ENCODE measurements around the gene IL17RA. TPM values are rescaled to one million over a fixed set of nuclear protein-coding genes. Genes with fewer than 3 reads are reported as not detected.
A peak's percentile ranks its signal among the peaks of the same experiment; 100 is the strongest.

IL17RA gene
- total RNA-seq, 1 experiment from 2014 or later: 11.7 TPM

GRCh38 chr22:17093081-17093480 is 8.3 kb downstream of the IL17RA start:
- Histone ChIP-seq H3K4me3 (ENCODE audit: low read depth in 2 of 2, low read length in 2 of 2) (no peak overlapping the region), H3K4me1 (ENCODE audit: control insufficient read depth, insufficient read depth, low read length) (no peaks in the 10 kb centered on the region), H3K9me3 (ENCODE audit: control insufficient read depth, insufficient read depth, low read depth, low read length) (no peaks in the 10 kb centered on the region), H3K27ac (ENCODE audit: low read length) (no peak overlapping the region), H3K36me3 (ENCODE audit: control insufficient read depth, insufficient read depth, low read length) (no peaks in the 10 kb centered on the region), H3K27me3 (ENCODE audit: control insufficient read depth, insufficient read depth, low read length) (no peaks in the 10 kb centered on the region)
- ChIA-PET CTCF (no interaction called here), POLR2A (no interaction called here)
- DNase-seq (ENCODE audit: low read depth, low spot score): no peak
- in situ Hi-C loops (cut with HindIII; ENCODE audit: low pct_unique_long_range_greater_than_20kb, low sequenced_read_pairs) (no loop called here), intact Hi-C loops (cut with micrococcal nuclease; ENCODE audit: unreplicated experiment) (no loop called here)
- TF ChIP-seq, protein P1, sequence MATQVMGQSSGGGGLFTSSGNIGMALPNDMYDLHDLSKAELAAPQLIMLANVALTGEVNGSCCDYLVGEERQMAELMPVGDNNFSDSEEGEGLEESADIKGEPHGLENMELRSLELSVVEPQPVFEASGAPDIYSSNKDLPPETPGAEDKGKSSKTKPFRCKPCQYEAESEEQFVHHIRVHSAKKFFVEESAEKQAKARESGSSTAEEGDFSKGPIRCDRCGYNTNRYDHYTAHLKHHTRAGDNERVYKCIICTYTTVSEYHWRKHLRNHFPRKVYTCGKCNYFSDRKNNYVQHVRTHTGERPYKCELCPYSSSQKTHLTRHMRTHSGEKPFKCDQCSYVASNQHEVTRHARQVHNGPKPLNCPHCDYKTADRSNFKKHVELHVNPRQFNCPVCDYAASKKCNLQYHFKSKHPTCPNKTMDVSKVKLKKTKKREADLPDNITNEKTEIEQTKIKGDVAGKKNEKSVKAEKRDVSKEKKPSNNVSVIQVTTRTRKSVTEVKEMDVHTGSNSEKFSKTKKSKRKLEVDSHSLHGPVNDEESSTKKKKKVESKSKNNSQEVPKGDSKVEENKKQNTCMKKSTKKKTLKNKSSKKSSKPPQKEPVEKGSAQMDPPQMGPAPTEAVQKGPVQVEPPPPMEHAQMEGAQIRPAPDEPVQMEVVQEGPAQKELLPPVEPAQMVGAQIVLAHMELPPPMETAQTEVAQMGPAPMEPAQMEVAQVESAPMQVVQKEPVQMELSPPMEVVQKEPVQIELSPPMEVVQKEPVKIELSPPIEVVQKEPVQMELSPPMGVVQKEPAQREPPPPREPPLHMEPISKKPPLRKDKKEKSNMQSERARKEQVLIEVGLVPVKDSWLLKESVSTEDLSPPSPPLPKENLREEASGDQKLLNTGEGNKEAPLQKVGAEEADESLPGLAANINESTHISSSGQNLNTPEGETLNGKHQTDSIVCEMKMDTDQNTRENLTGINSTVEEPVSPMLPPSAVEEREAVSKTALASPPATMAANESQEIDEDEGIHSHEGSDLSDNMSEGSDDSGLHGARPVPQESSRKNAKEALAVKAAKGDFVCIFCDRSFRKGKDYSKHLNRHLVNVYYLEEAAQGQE (IDR thresholded peaks at IDR 0.05; ENCODE audit: insufficient read depth in 1 of 2, low read depth in 2 of 2, low read length in 1 of 2): no peak
- TF ChIP-seq TCF7L2 (IDR thresholded peaks at IDR 0.05; ENCODE audit: low read depth, low read length) (no peak), SIN3A (IDR thresholded peaks at IDR 0.05; ENCODE audit: borderline replicate concordance, insufficient read depth, low read depth, low read length) (no peak), POLR2AphosphoS5 (IDR thresholded peaks at IDR 0.05; ENCODE audit: low read depth, low read length) (no peak)
- TF ChIP-seq, protein P2, sequence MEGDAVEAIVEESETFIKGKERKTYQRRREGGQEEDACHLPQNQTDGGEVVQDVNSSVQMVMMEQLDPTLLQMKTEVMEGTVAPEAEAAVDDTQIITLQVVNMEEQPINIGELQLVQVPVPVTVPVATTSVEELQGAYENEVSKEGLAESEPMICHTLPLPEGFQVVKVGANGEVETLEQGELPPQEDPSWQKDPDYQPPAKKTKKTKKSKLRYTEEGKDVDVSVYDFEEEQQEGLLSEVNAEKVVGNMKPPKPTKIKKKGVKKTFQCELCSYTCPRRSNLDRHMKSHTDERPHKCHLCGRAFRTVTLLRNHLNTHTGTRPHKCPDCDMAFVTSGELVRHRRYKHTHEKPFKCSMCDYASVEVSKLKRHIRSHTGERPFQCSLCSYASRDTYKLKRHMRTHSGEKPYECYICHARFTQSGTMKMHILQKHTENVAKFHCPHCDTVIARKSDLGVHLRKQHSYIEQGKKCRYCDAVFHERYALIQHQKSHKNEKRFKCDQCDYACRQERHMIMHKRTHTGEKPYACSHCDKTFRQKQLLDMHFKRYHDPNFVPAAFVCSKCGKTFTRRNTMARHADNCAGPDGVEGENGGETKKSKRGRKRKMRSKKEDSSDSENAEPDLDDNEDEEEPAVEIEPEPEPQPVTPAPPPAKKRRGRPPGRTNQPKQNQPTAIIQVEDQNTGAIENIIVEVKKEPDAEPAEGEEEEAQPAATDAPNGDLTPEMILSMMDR (IDR thresholded peaks at IDR 0.05): no peak
- no peak for ATAC-seq
- no TSS peak for BruUV-seq (replicated peaks)

DNA sequence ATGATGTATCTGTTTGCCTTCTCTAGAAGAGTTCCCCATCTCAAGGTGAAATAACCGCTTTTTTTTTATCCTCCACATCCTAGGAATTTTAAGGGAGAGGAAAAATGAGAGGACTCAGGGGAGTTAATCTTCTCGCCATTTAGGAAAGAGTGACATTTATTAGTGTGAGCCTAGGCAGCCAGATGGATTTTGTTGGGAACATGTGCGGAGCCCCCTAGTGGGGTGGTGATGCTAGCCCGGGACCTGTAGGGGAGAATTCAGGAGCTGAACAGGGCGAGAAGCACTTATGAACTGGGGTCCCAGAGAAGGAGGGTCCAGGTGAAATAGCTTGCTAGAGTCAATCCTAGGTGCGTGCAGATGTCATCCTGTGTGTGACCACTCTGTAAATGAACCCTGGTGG is 10.7 kb downstream of the IL17RA start:
- Histone ChIP-seq H3K9me3 (ENCODE audit: control insufficient read depth, insufficient read depth, low read depth, low read length) (no peaks in the 10 kb centered on the region), H3K4me3 (ENCODE audit: low read depth in 2 of 2, low read length in 2 of 2) (no peak overlapping the region), H3K27ac (ENCODE audit: low read length) (no peak overlapping the region), H3K27me3 (ENCODE audit: control insufficient read depth, insufficient read depth, low read length) (no peaks in the 10 kb centered on the region), H3K36me3 (ENCODE audit: control insufficient read depth, insufficient read depth, low read length) (no peaks in the 10 kb centered on the region), H3K4me1 (ENCODE audit: control insufficient read depth, insufficient read depth, low read length) (no peaks in the 10 kb centered on the region)
- ATAC-seq: no peak
- no TSS peak for BruUV-seq (replicated peaks)
- POLR2A ChIA-PET: no interaction called here
- DNase-seq (ENCODE audit: low read depth, low spot score): no peak
- CTCF ChIA-PET: no interaction called here
- intact Hi-C loops (cut with micrococcal nuclease; ENCODE audit: unreplicated experiment): no loop called here
- in situ Hi-C loops (cut with HindIII; ENCODE audit: low pct_unique_long_range_greater_than_20kb, low sequenced_read_pairs): no loop called here
- TF ChIP-seq, protein P2 (IDR thresholded peaks at IDR 0.05): peak; percentile 63; the same call in 1 of the 2 replicates
- TF ChIP-seq TCF7L2 (IDR thresholded peaks at IDR 0.05; ENCODE audit: low read depth, low read length): no peak

Measured in Panc1 (cell line).